ENCODE measurements around the gene CYTIP.
A peak's percentile ranks its signal among the peaks of the same experiment; 100 is the strongest.

CYTIP gene

DNA sequence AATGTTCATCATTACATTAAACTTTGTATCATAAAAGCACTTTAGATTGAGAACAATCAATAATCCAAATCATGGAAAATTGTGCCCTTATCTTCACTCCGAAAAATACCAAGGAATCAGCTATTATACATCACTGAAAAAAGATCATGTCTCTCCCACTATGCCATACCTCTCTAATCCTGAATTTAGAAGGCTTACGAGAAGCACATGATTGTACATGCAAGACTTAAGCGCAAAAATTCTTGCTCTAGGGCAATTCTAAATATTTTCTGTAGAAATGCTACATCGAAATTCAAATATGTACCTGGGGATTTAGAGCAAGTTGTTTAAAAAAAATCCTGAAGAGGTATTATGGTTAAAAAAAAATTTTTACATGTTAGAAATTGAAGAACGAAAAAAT is 1.3 kb downstream of the CYTIP start:
- peak overlapping the region; percentile 97 for H3K4me2 ChIP-seq (ENCODE audit: low read depth, low read length, poor library complexity, severe bottlenecking)
- peak overlapping the region; percentile 76 for H3K9ac ChIP-seq (ENCODE audit: low read length)
- H3K4me3 ChIP-seq (ENCODE audit: insufficient read depth, low read length, poor library complexity, severe bottlenecking), result peak overlapping the region; percentile 69
- no peaks in the 10 kb centered on the region; the same call in 1 of the 2 replicates for H3K27me3 ChIP-seq (ENCODE audit: low read length)
- H3K9me2 ChIP-seq (replicated peaks; ENCODE audit: insufficient read depth, low read length), result no peaks in the 10 kb centered on the region
- H3K9me3 ChIP-seq (ENCODE audit: insufficient read depth, low read length), result no peaks in the 10 kb centered on the region
- H3K36me3 ChIP-seq (ENCODE audit: low read length), result no peaks in the 10 kb centered on the region
- TF ChIP-seq, protein P1, sequence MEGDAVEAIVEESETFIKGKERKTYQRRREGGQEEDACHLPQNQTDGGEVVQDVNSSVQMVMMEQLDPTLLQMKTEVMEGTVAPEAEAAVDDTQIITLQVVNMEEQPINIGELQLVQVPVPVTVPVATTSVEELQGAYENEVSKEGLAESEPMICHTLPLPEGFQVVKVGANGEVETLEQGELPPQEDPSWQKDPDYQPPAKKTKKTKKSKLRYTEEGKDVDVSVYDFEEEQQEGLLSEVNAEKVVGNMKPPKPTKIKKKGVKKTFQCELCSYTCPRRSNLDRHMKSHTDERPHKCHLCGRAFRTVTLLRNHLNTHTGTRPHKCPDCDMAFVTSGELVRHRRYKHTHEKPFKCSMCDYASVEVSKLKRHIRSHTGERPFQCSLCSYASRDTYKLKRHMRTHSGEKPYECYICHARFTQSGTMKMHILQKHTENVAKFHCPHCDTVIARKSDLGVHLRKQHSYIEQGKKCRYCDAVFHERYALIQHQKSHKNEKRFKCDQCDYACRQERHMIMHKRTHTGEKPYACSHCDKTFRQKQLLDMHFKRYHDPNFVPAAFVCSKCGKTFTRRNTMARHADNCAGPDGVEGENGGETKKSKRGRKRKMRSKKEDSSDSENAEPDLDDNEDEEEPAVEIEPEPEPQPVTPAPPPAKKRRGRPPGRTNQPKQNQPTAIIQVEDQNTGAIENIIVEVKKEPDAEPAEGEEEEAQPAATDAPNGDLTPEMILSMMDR (IDR thresholded peaks at IDR 0.05; ENCODE audit: insufficient read depth, low read length, poor library complexity, severe bottlenecking), result no peak
- peak overlapping the region; percentile 88 for H3K27ac ChIP-seq (ENCODE audit: low read depth, low read length)
- peaks cover 19% of the 10 kb centered on the region for H3F3A ChIP-seq (ENCODE audit: insufficient read depth)
- no peak overlapping the region for H2AFZ ChIP-seq (ENCODE audit: low read depth, low read length, severe bottlenecking)
- H4K20me1 ChIP-seq (ENCODE audit: low read depth, low read length), result no peaks in the 10 kb centered on the region
- H3K79me2 ChIP-seq (ENCODE audit: insufficient read depth, low read length), result peaks cover 61% of the 10 kb centered on the region

DNA sequence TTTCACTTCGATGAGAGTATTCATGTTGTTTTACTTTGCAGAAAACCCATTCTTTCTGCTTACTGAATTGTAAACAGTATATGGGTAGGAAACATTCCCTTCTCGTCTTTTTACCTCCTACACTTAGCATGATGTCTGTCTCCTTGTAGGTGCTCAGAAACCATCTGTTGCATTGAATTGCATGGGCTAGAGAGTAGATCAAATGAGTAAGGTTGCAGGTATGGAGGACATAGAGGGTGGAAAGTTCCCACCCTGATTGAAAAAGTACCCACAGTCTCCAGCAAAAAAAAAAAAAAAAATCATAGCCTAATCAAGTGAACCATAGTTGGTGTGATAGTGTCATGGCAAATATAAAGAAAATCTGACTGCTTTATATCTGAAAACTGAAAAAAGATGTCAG is 1.7 kb downstream of the CYTIP start:
- Histone ChIP-seq H3K79me2 (ENCODE audit: insufficient read depth, low read length) (peaks cover 66% of the 10 kb centered on the region), H2AFZ (ENCODE audit: low read depth, low read length, severe bottlenecking) (no peak overlapping the region), H3K9me2 (replicated peaks; ENCODE audit: insufficient read depth, low read length) (no peaks in the 10 kb centered on the region), H3K4me2 (ENCODE audit: low read depth, low read length, poor library complexity, severe bottlenecking) (peak overlapping the region; percentile 97), H3K9ac (ENCODE audit: low read length) (peak overlapping the region; percentile 76), H3F3A (ENCODE audit: insufficient read depth) (peaks cover 19% of the 10 kb centered on the region), H4K20me1 (ENCODE audit: low read depth, low read length) (no peaks in the 10 kb centered on the region), H3K27ac (ENCODE audit: low read depth, low read length) (peak overlapping the region; percentile 88), H3K36me3 (ENCODE audit: low read length) (no peaks in the 10 kb centered on the region), H3K27me3 (ENCODE audit: low read length) (no peaks in the 10 kb centered on the region), H3K9me3 (ENCODE audit: insufficient read depth, low read length) (no peaks in the 10 kb centered on the region), H3K4me3 (ENCODE audit: insufficient read depth, low read length, poor library complexity, severe bottlenecking) (peak overlapping the region; percentile 69)
- no peak for TF ChIP-seq EZH2phosphoT487 (conservative IDR thresholded peaks at IDR 0.05; ENCODE audit: low read length)
- TF ChIP-seq, protein P1 (IDR thresholded peaks at IDR 0.05; ENCODE audit: insufficient read depth, low read length, poor library complexity, severe bottlenecking), result no peak

DNA sequence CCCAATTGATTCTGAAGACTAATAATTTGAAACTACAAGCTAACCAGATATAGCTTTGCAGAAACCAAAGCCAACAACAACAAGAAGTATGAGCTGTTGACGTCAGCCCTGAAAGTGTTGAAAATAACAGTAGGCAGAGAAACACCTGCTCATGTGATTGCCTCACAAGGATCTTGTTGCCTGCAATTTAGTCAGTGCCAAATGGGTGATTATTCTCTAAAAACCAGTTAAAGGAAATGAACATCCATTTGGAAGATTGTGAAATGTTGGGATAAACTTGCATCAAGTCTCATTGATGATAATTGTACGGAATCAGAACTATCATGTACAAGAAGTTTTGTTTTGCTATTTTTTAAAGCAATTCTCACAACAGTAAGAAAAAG is 2.8 kb downstream of the CYTIP start:
- Histone ChIP-seq H3K79me2 (ENCODE audit: insufficient read depth, low read length) (peaks cover 77% of the 10 kb centered on the region), H3K4me3 (ENCODE audit: insufficient read depth, low read length, poor library complexity, severe bottlenecking) (peak overlapping the region; percentile 69), H3K36me3 (ENCODE audit: low read length) (no peaks in the 10 kb centered on the region), H4K20me1 (ENCODE audit: low read depth, low read length) (no peaks in the 10 kb centered on the region), H3K9me3 (ENCODE audit: insufficient read depth, low read length) (no peaks in the 10 kb centered on the region), H3K9ac (ENCODE audit: low read length) (peak overlapping the region; percentile 76), H2AFZ (ENCODE audit: low read depth, low read length, severe bottlenecking) (no peak overlapping the region), H3K9me2 (replicated peaks; ENCODE audit: insufficient read depth, low read length) (no peaks in the 10 kb centered on the region), H3K27me3 (ENCODE audit: low read length) (no peaks in the 10 kb centered on the region), H3F3A (ENCODE audit: insufficient read depth) (peaks cover 19% of the 10 kb centered on the region), H3K27ac (ENCODE audit: low read depth, low read length) (peak overlapping the region; percentile 88), H3K4me2 (ENCODE audit: low read depth, low read length, poor library complexity, severe bottlenecking) (peak overlapping the region; percentile 97)
- TF ChIP-seq EZH2phosphoT487 (conservative IDR thresholded peaks at IDR 0.05; ENCODE audit: low read length), result no peak
- TF ChIP-seq, protein P1 (IDR thresholded peaks at IDR 0.05; ENCODE audit: insufficient read depth, low read length, poor library complexity, severe bottlenecking), result no peak
